HG03469 (cell line): Measurements from ENCODE around the gene CBFA2T3.
"Not testable (repeated sequence)": the region's sequence is repeated elsewhere in the genome, so short reads cannot be mapped to it uniquely, and the experiment has no call there.

Source experiments
- ATAC-seq: cut with Tn5 transposase; IDR thresholded peaks from one replicate; pipeline ENCODE4 v1.9.1; 2021; ENCODE audit warnings: mild to moderate bottlenecking, moderate library complexity, moderate number of reproducible peaks; ENCODE audit not compliant: unreplicated experiment

Gene CBFA2T3

DNA sequence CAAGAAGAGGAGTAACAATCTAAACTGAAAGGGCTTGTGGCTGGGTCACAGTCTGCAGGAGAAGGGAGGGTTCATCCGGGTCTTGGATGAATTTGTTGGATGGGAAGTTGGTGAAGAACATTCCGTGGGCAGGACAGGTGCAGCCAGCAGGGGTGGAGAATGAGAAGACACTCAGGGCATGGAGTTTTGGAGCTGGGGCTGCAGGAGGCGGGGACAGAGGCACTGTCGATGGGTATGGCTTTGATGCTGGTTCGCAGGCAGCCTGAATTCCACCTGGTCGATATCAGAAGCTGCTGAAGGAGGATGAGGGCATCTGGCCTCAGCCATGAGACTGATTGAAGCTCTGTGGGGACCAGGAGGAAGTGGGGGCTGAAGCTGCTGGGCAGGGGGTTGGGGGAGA is 36.1 kb upstream of the CBFA2T3 start:
- no peak for ATAC-seq

GRCh38 chr16:89012622-89012995 is 35.6 kb upstream of the CBFA2T3 start:
- no peak for ATAC-seq

DNA sequence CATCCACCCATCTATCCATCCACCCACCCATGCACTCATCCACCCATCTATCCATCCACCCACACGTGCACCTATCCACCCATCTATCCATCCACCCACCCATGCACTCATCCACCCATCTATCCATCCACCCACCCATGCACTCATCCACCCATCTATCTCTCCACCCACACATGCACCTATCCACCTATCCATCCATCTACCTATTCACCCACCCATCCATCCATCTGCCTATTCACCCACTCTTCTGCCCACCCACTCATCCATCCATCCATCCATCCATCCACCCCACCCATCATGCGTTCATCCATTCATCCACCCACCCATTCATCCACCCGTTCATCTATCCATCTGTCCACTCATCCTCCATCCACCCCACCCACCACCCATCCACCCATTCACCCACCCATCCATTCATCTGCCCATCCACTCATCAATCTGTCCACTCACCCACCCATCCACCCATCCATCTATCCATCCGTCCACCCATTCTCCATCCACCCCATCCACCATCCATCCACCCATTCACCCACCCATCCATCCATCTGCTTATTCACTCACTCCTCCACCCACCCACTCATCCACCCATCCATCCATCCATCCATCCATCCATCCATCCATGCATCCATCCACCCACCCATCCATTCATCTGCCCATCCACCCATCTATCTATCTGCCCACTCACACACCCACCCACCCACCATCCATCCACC is 35.1 kb upstream of the CBFA2T3 start:
- no peak for ATAC-seq

DNA sequence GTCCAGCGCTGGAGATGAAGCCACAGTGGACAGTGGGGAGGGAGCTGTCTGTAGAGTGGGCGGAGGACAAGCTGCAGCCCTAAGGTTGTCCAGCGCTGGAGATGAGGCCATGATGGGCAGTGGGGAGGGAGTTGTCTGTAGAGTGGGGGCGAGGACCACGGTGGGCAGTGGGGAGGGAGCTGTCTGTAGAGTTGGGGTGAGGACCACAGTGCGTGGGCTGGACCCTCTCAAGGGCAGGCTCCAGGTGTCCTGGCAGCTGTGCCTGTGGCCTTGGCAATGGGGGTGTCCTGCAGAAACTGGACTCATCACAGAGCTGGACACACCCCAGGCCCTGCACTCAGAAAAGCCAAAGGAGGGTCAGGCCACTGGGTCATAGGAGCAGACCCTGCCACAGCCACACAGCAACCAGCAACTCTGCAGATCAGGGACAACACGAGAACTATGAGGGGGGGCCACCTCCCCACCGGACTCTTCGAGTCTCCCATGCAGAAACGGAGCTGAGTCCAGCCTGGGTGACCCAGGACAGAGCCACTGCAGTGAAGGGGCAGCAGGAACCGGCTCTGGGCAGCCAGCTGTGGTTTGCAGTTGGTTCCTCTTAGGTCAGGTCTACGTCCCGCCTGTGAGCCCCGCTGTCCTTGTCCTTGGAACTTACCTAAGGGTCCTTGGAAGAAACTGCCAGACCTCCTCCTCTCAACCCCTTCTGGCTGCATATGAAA is 33.4 kb upstream of the CBFA2T3 start:
- ATAC-seq: no peak

- no peak for ATAC-seq
Observed at GRCh38 chr16:89009343-89010209, 32.6 kb upstream of the CBFA2T3 start.

DNA sequence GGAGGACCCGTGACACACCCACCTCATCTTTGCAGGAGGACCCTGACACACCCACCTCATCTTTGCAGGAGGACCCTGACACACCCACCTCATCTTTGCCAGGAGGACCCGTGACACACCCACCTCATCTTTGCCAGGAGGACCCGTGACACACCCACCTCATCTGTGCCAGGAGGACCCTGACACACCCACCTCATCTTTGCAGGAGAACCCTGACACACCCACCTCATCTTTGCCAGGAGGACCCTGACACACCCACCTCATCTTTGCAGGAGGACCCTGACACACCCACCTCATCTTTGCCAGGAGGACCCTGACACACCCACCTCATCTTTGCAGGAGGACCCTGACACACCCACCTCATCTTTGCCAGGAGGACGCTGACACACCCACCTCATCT is 31.8 kb upstream of the CBFA2T3 start:
- ATAC-seq: not testable (repeated sequence)

DNA sequence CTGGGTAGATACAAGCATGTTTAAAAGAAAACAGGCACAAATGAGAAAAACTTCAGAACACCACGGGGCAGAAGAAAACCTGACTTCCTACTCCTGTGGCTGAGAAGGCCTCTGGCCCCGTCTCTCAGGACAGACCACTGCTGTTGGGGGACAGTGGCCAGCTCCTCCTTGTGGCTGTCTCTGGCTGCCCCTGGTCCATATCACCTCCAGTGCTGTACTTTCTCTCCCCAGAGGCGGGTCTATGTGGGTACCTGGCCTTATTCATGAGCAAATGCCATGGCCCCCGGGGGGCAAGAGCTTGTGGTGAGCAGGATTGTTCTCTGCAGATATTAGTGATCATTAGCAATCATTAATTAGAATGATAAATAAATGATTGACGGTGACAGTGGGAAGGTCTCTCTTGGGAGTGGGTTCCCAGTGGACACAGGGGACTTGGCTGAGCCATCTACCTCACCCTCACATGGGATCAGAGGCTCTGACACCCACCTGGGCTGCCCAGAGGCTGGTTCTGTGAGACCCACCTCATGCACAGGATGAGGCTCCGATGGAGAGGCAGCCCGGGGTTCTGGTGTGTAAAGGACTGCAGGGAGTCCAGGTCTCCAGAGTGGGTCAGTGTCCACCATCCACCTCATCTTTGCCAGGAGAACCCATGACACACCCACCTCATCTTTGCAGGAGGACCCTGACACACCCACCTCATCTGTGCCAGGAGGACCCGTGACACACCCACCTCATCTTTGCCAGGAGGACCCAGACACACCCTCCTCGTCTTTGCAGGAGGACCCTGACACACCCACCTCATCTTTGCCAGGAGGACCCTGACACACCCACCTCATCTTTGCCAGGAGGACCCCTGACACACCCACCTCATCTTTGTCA is 30.6 kb upstream of the CBFA2T3 start:
- ATAC-seq: no peak

- no peak for ATAC-seq
Observed at GRCh38 chr16:89006036-89006752, 29.2 kb upstream of the CBFA2T3 start.

- ATAC-seq: no peak
Observed at GRCh38 chr16:89005201-89006035, 28.4 kb upstream of the CBFA2T3 start.

GRCh38 chr16:89004209-89004831 is 27.3 kb upstream of the CBFA2T3 start:
- ATAC-seq: no peak

GRCh38 chr16:89003831-89004208 is 26.8 kb upstream of the CBFA2T3 start:
- no peak for ATAC-seq

GRCh38 chr16:89002851-89003830 is 26.1 kb upstream of the CBFA2T3 start:
- no peak for ATAC-seq

GRCh38 chr16:89002081-89002480 is 25.1 kb upstream of the CBFA2T3 start:
- not testable (repeated sequence) for ATAC-seq

- no peak for ATAC-seq
Observed at GRCh38 chr16:89001117-89002027, 24.4 kb upstream of the CBFA2T3 start.

DNA sequence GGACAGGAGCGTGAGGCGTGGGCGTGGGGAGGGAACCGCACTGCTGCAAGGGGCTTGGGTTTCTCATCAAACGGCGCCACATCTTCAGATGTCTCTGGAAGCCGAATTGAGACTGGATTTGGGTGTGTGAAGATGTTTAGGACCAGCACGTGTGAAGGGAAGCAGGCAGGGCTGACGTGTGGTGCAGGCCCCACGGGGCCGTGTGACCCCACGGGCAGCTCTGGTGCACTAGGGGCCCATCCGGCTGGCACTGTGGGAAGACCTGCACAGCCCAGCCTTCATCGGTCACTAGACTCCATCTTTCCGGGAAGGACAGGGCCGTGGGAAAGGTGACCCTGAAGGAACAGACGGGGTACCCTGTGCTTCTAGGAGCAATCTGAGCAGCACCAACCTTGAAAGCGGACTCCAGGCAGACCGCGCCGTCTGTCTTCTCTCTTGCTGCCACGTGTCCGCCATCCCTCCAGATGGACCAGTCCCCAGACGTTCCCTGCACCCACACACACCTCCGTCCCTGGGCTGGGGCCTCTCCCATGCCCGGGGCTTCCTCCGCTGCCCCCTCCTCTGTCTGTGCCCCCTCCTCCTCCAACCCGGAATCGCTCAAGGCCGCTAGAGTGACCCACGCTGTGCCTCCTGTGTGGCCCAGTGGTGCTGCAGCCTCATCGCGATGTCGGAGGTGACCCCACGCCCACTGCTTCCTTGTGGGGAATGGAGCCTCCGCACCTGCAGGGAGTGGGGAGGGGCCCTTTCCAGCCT is 23.4 kb upstream of the CBFA2T3 start:
- no peak for ATAC-seq
